ENCODE data around the gene FBXL17. TPM values are rescaled to one million over a fixed set of nuclear protein-coding genes. Genes with fewer than 3 reads are reported as not detected.

Gene FBXL17
- total RNA-seq, 1 experiment from 2014 or later: 8.8 TPM

- TF ChIP-seq EZH2phosphoT487 (IDR thresholded peaks at IDR 0.05; ENCODE audit: borderline replicate concordance, low read length) (no peak), CTCF (conservative IDR thresholded peaks at IDR 0.05; ENCODE audit: low read depth, low read length) (no peak), EZH2 (IDR thresholded peaks at IDR 0.05; ENCODE audit: low read length, unreplicated experiment) (no peak)
- Histone ChIP-seq H3K4me2 (ENCODE audit: low read length) (peak overlapping the region; percentile 37), H3K9me2 (replicated peaks; ENCODE audit: low read length) (no peaks in the 10 kb centered on the region), H3K9me3 (ENCODE audit: low read length) (no peaks in the 10 kb centered on the region), H4K20me1 (ENCODE audit: low read length) (no peaks in the 10 kb centered on the region), H3K4me3 (ENCODE audit: low read length) (no peak overlapping the region), H3K79me2 (ENCODE audit: low read length) (no peaks in the 10 kb centered on the region), H3K27me3 (ENCODE audit: low read length) (no peaks in the 10 kb centered on the region; the same call in 1 of the 2 replicates), H3F3A (ENCODE audit: low read length, unreplicated experiment) (no peaks in the 10 kb centered on the region), H3K4me1 (ENCODE audit: insufficient read depth, low read length) (peaks cover 13% of the 10 kb centered on the region), H3K36me3 (ENCODE audit: low read depth, low read length) (no peaks in the 10 kb centered on the region), H3K9ac (ENCODE audit: low read length) (no peak overlapping the region), H3K27ac (ENCODE audit: low read length) (peak overlapping the region; percentile 43), H2AFZ (ENCODE audit: low read length) (no peak overlapping the region)
- peak; percentile 52 for DNase-seq
- BruUV-seq (replicated peaks): no TSS peak
- intact Hi-C loops (cut with micrococcal nuclease): no loop called here
- POLR2A ChIA-PET (ENCODE audit: unreplicated experiment): no interaction called here
- ATAC-seq: peak; percentile 43
- CTCF ChIA-PET: no interaction called here
Observed at GRCh38 chr5:107849118-107849517, 532.8 kb downstream of the FBXL17 start.

DNA sequence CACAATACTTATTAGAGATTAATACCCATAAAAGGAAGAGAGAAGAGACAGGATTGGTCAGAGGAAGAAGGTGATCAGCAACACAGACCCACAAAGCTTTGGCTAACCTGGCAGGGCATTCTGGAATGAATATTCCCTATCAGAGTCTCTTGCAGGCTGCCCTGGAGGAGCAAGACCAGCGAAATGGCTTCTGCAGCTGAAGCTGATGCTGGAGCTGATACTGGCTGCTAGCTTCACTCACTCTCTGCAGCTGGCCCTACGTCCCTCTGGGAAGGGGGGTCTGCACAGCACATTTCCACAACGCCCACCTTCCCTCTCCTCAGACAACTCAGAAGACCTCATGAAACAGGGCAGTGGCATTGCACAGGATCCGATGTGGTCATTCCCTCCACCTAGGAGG is 541.3 kb downstream of the FBXL17 start:
- no peak for DNase-seq
- intact Hi-C loops (cut with micrococcal nuclease): no loop called here
- H3K9me3 ChIP-seq (ENCODE audit: low read length): no peaks in the 10 kb centered on the region
- no TSS peak for BruUV-seq (replicated peaks)
- no peak for TF ChIP-seq CTCF (conservative IDR thresholded peaks at IDR 0.05; ENCODE audit: low read depth, low read length)
- POLR2A ChIA-PET (ENCODE audit: unreplicated experiment): no interaction called here
- no peaks in the 10 kb centered on the region for H3K36me3 ChIP-seq (ENCODE audit: low read depth, low read length)
- no peak for ATAC-seq
- H3K4me2 ChIP-seq (ENCODE audit: low read length): no peak overlapping the region
- no peak overlapping the region for H2AFZ ChIP-seq (ENCODE audit: low read length)
- H3K9me2 ChIP-seq (replicated peaks; ENCODE audit: low read length): no peaks in the 10 kb centered on the region
- H3K4me3 ChIP-seq (ENCODE audit: low read length): no peak overlapping the region
- no peaks in the 10 kb centered on the region for H4K20me1 ChIP-seq (ENCODE audit: low read length)
- H3F3A ChIP-seq (ENCODE audit: low read length, unreplicated experiment): no peaks in the 10 kb centered on the region
- no peaks in the 10 kb centered on the region for H3K4me1 ChIP-seq (ENCODE audit: insufficient read depth, low read length)
- H3K9ac ChIP-seq (ENCODE audit: low read length): no peak overlapping the region
- H3K27me3 ChIP-seq (ENCODE audit: low read length): peaks cover 8% of the 10 kb centered on the region; the same call in 1 of the 2 replicates
- H3K27ac ChIP-seq (ENCODE audit: low read length): no peak overlapping the region
- CTCF ChIA-PET: no interaction called here
- no peaks in the 10 kb centered on the region for H3K79me2 ChIP-seq (ENCODE audit: low read length)

DNA sequence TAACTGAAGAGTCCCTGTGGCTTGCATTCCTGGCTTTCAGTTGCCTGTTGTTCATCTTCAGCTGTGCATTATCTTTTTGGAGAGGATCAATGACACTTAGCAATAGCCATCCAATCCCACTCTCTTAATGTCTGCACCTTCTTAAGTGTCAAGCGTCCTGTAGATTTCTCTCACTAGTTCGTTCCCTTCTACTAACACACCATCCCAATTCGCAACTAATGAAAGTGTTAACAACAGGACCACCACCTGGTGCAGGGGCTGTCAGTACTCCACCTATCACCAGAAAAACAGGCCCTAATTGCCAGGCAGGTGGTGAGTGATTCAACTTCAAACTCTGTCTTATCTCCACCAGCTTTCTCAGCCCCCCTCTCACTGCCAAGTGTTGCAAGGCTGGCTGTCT is 541.7 kb downstream of the FBXL17 start:
- TF ChIP-seq CTCF (conservative IDR thresholded peaks at IDR 0.05; ENCODE audit: low read depth, low read length) (no peak), EZH2 (IDR thresholded peaks at IDR 0.05; ENCODE audit: low read length, unreplicated experiment) (no peak), EZH2phosphoT487 (IDR thresholded peaks at IDR 0.05; ENCODE audit: borderline replicate concordance, low read length) (no peak)
- no peaks in the 10 kb centered on the region for H3K4me1 ChIP-seq (ENCODE audit: insufficient read depth, low read length)
- H2AFZ ChIP-seq (ENCODE audit: low read length): no peak overlapping the region
- BruUV-seq (replicated peaks): no TSS peak
- no peaks in the 10 kb centered on the region for H3F3A ChIP-seq (ENCODE audit: low read length, unreplicated experiment)
- H3K27ac ChIP-seq (ENCODE audit: low read length): no peak overlapping the region
- H3K9ac ChIP-seq (ENCODE audit: low read length): no peak overlapping the region
- H4K20me1 ChIP-seq (ENCODE audit: low read length): no peaks in the 10 kb centered on the region
- H3K9me3 ChIP-seq (ENCODE audit: low read length): no peaks in the 10 kb centered on the region
- CTCF ChIA-PET: no interaction called here
- no peaks in the 10 kb centered on the region for H3K36me3 ChIP-seq (ENCODE audit: low read depth, low read length)
- no peaks in the 10 kb centered on the region for H3K9me2 ChIP-seq (replicated peaks; ENCODE audit: low read length)
- no peak overlapping the region for H3K4me2 ChIP-seq (ENCODE audit: low read length)
- H3K27me3 ChIP-seq (ENCODE audit: low read length): peaks cover 8% of the 10 kb centered on the region; the same call in 1 of the 2 replicates
- POLR2A ChIA-PET (ENCODE audit: unreplicated experiment): no interaction called here
- no peak overlapping the region for H3K4me3 ChIP-seq (ENCODE audit: low read length)
- DNase-seq (no peak), ATAC-seq (no peak)
- no peaks in the 10 kb centered on the region for H3K79me2 ChIP-seq (ENCODE audit: low read length)
- intact Hi-C loops (cut with micrococcal nuclease): no loop called here
